IPS DF 4.7 (cell line): Measurements from ENCODE around the gene IQSEC1.

Experiments used
- DNase-seq: peaks from one replicate; pipeline ENCODE4 v3.0.0-alpha.2; 2013; ENCODE audit warnings: low spot score; ENCODE audit errors: extremely low read depth

The IQSEC1 gene

DNA sequence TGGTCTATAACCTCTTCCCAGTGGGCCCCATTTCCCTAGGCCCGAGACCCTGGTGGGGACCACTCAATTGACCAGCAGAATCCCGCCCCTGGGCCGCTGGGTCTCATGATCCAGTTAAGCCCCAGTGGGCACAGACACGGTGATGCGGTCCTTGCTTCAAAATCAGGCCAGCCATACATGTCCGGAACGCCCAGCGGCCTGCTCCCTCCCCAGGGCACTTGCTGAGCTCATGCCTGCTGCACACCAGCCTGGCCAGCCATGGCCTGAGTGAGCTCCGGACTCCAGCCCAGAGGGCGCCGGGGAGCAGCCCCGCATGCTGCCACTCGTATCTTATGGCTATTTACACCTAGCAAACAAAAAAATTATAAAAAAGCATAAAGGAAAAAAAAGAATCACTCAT, 34.4 kb upstream of the IQSEC1 start:
- DNase-seq, result no peak

DNA sequence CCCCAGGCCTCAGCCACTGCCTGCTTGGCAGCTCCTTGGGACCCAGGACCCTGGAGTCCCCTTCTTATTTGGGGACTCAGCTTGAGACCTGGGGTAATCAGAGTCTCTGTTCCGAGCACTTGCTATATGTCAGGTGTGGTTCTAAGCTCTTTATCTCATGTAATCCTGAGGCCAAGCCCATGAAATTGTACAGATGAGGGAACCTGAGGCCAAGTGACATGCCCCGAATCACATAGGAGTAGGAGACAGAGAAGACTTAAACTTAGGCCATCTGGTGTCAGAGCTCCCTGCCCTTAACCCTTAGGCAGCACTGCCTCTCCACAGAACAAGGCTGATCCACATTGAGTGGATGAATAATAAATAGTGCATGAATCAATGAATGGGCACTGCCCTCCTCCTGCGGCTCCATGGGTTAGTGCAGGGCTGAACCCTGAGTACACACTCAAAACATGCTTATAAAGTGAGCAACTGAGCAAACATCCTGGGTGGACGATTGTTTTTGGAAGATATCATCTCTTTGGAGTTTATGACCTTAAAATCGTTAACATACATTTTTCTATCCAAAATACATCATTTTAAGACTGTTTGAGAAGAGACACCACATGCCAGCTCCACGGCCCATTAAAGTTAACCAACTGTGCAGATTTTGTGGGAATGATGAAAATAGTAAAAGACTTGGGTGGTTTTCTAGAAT, 33.2 kb upstream of the IQSEC1 start:
- DNase-seq, result no peak

DNA sequence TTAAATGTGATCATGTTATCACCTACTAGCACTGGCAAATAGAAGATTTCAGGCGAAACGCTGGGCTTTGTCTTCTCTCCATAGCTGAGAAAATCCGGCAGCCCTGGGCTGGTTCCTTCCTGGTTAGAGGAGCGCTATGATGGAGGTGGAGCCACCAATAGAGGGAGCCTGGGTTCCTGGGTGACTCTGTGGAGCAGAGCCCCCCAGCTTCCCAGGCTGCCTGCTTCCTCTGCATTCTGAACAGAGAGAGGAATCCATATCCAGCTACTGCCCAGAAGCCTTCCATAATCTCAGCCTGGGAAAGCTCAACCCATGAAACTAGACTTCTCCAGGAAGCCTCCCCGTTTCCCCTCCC, 32.6 kb upstream of the IQSEC1 start:
- no peak for DNase-seq

DNA sequence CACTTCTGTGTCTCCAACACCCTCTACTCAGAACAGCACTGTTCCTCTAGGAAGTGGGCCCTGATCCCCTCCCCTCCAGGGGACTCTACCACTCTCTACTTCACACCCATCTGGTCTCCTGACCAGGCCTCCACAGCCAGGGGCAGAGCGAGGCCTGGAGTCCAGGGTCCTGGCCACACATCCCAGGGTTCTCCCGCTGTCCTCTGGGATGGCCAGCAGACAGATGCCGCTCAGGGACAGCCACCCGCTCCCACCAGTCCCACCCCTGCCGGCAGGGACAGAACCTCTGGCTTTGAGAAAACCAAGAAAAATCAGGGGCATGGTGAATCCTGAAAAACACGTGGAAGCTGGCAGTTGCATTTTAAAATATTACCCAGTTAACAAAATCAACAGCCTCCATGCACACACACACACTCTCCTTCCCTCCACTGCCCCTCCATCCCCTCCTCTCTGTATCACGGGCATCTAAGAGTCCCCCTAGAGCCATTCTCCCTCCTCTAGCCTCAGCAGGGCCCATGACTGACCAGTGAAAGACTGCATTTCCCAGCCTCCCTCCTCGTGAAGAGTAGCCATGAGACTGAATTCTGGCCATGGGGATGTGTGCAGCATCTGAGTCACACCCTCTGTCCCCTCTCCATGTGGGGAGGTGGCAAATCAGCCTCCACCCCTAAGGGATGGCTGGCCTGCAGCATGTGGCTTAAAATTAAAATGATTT, 32.1 kb upstream of the IQSEC1 start:
- DNase-seq, result no peak

DNA sequence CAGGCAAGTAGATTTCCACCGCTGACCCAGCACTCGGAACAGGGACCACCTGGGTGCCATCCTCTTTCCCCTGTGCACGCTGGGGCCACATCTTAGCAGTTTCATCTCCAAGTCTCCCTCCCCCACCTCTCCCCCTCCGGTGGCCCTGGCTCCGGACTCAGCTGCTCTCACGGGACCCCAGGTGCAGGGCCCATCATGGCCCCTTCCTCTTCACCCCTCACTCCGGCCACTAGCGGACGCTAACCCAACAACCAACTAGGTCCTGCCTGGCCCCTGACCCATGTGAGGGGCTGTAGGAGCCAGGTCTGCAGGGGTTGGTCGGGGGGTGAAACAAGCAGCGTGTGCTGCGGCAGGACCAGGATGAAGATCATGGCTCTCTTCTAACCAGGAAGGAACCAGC, 31.3 kb upstream of the IQSEC1 start:
- DNase-seq, result no peak

DNA sequence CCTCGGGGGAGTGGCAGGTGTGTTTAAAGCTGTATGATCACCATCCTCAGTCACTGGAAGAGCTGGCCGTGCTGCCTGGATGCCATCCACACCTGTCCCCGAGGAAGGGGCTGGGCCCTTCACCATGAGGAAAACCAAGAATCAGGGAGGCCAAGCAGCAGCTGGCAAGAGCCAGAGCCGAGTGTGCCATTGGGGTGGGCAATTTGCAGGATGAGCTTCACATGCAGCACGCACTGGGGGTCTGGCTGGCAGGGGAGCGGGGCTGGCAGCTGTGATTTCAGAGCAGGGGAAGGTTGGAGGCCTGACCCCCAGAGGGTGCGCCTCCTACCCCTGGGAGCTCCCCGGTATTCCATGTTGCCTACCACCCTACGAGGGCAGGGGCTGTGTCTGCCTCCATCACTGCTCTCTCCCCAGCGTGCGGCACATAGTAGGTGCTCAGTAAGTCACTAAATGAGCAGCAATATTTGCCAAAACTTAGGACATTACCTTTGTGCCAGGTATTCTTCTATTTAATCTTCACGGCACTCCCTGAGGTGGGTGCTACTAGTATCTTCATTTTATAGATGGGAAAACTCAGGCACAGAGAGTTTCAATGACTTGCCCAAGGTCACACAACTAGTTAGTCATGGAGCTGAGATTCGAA, 30.3 kb upstream of the IQSEC1 start:
- no peak for DNase-seq

DNA sequence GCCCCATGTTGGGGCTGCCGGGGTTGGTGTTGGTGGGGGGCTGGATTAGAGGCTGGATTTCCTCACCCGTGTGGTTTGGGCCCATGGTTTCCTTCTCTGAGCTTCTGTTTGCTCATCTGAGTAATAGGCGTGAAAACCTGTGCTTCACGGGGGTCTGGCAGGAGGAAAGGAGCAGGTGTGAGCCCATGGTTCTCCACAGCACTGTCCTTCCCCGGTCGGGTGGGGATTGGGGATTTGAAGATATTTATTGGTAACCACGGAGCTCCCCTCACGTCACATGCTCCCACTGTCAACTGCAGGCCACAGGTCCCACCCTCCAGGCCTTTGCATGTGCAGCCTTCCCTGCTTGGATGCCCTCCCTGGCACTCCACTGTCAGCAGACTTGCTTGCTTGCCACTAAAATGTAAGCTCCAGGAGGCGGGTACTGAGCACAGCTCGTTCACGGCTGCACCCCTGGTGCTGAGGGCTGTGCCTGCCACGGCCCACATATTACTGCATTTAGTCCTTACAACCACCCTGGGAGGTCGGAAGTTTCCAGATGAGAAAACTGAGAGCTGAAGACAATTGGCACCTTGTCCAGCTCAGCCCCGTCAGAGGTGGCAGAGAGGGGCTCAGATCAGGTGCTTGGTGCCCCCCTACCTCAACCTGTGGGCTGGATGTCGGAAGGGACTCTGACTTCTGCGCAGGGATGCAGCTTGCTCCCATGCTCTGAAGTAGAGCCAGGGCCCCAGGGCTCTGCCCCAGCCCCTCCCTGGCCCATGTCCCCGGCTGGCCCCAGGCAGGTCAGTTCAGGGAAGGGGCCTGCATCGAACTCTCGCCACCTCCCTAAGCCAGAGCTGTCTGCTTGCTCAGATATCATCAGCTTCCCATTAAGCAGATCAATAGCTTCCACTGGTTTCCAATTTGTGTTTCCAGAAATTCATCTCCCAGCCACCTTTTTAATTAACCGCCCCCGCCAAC, 29.4 kb upstream of the IQSEC1 start:
- DNase-seq, result no peak

DNA sequence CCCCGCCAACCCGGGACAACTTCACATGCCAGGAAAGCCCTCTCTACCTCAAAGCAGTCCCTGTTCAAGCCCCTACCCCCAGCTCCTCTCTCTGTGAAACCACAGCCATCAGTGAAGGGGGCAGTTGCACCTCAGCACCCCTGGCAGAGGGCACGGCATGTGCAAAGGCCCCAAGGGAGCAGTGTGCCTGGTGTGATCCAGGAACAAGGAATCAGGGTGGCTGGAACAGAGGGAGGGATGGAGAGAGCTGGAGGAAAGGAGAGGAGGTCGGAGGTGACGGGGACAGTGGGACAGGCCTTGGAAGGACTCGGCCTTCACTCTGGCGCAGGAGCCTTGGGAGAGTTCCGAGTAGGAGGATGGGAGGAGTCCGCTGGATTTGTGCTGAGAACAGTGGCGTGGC, 26.5 kb upstream of the IQSEC1 start:
- no peak for DNase-seq

DNA sequence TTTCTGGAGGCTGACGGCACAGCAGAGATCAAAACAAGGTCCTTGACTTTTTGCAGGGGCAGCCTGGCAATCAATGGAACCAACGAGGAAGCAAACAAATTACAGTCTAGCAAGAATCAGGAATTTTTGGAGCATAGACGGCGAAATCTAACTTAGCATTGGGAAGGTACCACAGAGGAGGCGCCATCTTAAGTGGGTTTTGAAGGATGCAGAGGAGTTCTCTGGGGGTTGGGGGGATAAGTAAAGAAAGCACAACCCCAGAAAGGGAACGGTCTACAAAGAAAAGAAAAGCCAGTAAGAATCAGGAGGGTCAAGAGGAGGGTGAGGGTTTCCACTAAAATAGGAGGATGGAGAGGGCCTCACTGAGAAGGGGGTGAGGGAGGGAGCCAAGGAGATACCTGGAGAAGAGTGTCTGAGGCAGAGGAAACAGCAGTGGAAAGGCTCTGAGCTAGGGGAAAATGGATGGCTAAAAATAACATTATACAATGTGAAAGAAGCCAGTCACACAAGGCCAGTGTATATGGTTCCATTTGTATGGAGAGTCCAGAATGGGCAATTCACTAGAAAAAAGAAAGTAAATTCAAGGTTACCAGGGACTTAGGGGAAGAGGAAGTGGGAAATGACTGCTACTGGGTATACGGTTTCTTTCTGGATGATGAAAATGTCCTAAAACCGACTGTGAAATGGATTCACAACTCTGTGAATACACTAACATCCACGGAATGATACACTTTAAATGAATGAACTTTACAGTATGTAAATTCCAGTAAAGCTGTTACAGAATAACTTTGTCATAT, 25.2 kb upstream of the IQSEC1 start:
- DNase-seq, result no peak

DNA sequence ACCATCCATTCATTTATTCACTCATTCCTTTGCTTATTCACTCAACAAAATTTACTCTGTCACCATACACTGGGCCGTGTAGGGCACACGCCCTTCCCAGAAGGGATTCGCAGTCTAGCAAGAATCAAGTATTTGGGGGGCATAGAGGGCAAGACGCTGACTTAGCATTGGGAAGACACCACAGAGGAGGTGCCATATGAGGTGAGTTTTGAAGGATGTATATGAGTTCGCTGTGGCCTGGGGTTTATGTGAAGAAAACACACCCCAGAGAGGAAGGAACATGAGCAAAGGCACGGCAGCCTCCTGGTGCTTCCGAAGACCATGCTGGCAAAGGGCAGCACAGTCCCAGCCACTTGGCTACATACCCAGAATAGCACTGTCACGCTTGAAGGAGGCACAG, 23.1 kb upstream of the IQSEC1 start:
- no peak for DNase-seq

DNA sequence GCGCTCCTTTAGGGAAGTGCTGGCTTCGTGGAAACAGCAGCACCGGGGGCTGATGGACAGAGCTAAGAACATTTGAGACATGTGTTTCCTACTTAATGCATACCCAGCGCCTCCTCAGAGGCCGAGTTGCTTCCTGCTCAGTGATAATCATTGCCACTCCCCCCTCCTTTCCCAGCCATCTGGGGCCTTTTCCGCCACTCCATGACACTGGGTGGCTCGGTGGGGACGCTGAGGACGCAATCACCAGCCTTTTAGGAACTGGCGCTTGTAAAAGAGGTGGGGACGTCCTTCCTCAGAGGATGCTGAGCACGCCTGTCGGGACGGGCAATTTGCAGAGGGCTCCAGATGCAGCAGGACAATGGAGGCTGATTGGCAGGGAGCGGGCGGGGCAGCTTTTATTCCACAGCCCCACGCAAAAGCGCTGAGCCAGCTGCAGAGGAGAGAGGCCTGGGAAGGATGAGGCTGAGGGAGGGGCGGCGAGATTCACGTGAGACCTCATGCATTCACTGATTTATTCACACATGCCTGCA, 22.2 kb upstream of the IQSEC1 start:
- DNase-seq, result no peak

DNA sequence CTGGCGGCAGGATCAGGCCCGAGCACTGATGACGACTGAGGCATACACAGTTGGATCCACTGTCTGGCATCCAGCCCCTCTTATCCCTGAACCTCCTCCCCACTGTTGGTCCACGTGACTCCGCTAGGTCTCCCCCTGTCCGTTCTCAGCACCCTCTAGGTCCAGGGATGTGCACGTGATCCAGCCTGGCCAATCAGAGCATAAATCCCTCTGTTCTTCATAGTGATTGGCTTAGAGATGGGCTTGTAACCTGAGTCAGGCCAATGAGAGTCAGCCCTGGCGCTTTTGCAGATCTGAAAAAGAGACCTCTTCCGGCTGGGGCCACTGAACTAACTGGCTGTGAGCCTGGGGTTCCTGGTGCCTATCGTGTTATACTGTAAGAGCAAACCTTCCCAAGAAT, 20.5 kb upstream of the IQSEC1 start:
- no peak for DNase-seq

DNA sequence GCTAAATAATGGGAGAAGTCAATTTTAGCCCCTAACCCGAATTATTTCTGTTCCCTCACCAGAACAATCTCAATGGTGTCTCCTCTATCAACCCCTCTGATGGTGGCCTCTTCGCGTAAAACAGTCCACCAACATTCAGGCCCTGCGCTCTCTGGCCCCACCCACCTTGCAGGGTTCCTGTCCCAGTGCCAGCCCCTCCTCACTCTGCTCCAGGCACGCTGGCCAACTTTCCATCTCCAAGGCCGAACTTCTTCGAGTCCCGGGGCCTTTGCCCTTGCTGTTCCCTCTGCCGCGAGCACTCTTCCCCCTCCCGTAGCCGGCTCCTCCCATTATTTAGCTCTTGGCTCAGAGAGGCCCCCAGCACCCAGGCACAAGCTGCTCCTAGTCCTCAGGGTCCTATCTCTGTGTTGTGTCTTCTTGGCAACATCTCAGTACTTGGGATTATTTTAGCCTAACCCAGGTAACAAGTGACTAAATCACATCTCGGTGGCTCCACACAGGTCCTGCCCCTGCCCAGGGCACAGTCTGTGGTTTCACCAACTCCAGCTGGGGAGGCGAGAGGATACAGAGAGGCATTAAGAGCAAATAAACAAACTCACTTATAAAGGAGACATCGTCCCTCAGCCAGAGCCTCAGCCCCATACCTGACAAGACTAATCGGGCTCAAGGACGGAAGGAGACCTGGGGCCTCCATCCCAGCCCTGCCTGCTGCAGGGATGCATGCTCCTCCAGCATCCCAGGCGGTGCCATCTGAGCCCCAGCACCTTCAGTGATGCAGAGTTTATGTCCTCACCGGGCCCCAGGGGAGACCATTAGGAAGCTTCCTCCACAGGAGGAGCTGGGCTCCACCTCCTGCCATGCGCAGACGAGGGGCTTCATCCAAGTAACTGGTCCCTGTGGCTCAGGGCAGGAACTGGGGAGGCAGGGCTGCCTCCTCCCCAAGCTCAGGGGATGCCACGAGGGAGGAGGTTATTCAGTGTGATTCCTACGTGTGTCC, 19.7 kb upstream of the IQSEC1 start:
- no peak for DNase-seq

DNA sequence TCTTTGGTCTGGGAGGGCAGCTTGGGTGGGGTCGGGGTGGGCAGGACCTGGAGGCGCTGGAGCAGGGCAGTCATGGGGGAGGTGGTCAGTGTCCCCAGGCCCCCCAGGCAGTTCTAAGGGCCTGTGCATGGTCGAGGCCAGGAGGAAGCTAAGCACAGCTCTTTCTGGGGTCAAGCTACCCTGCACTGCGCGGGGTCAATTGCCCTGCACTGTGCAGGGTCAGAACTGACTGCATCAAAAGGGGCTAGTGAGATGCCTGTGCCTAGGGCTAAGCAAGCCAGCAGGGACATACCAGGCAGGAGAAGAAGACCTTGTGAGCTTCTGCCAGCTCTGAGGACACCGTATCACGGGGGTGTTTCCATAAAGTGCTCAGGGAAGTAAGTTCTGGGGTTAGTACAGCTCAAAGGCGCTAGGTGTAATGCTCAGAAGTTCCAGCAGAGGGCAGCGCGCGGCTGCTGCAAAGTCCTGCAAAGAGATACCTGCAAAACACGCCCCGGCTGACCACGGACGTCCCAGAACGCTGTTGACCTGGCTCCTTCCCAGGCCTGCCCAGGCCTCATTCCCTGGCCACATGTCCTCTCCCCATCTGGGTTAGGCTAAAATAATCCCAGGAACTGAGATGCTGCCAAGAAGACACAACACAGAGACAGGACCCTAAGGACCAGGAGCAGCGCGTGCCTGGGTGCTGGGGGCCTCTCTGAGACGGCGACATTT, 18.8 kb upstream of the IQSEC1 start:
- peak; percentile 56 for DNase-seq

DNA sequence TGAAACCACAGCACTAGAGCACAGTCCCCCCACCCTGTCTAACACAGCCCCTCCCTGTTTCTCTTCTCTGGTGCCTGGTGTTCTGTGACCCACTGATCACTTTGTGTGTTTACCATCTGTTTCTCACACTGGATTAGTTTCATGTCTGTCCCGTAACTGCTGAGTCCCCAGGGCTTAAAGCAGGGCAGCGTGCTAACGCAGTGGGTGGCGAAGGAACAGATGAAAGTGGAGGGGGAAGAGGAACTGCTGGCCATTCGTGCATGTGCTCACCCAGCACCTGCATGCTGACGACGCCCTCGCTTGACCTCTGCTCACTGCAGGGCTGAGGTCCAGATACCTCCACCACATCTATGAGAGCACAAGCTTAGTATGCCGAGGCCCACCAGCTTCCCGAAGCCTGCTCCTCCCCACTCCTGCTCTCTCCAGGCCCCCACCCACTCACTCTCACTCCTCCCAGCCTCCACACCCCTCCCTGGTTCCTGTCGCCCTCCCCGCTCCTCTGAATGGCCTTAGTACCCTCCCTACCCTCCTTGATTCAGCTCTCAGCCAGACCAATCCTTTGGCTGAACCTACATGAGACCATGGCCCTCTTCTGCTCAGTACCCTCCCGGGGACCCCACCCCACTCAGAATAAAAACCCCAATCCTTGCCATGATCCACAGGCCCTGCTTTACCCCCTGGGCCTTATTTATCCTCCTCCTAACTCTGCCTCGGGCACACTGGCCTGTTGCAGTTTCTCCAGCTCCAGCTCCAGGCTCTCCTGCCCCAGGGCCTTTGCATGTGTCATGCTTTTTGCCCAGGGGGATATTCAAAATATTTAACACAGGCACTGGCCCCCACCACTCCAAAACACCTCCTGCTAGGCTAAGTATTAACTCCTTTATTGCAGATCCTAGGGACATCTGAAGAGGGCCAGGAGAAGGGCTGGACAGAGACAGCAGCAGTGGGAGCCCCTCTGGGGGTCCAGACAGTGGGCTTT, 15.1 kb upstream of the IQSEC1 start:
- DNase-seq, result no peak

DNA sequence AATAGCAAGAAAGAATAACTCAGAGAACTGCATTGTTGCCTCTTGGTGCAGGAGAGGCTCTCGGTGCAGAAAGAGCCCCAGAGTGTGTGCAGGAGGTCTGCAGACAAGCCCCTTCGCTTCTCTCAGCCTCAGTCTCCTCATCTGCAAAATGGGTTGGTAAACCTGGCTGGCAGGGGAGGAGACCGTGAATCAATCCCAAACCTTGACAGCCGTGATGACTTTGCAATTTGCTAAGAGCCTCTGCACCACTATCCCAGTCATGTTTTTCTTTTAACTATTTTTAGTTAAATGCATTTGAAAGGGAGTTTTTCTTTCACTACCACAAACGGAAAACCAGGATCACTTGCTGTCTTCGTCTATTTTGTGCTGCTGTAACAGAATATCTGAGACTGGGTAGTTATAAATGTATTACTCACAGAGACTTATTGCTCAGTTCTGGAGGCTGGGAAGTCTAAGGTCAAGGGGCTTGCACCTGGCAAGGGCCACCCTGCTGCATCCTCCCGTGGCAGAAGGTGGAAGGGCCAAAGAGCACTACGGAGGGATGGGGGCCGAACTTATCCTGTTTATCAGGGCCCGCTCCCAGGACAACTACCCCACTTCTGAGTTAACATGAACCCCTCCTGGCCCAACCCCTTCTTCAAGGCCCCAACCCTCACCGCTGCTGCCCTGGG, 14.2 kb upstream of the IQSEC1 start:
- DNase-seq, result no peak

DNA sequence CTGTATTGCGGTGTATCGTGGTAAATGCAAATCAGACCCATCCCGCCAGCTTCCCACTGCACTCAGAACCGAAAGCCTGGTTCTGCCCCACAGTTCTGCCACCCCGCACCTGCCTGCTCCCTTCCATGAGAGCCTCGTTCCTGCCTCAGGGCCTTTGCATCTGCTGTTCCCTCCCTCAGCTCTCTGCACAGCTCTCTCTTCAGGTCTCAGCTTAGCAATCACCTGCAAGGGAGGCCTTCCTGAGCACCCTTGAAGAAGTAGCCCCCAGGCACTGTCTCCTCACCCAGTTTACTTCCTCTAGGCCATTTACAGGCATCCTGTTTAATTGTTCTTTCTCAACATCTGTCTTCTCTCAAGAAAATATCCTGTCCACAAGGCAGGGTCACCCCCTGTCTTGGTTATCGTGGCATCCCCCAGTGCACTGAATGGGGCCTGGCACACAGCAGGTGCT, 13.3 kb upstream of the IQSEC1 start:
- DNase-seq, result no peak
